B cell (primary cell): Measurements from ENCODE around the gene OIT3. TPM values are rescaled to one million over a fixed set of nuclear protein-coding genes. Genes with fewer than 3 reads are reported as not detected.

ENCODE experiments used
- ATAC-seq: fragments of 200-7000 bp; cut with Tn5 transposase; one replicate; pipeline ENCODE4 v1.10.0; 2021; ENCODE audit warnings: low read depth, mild to moderate bottlenecking, moderate number of reproducible peaks, moderate library complexity
- CTCF ChIA-PET: fragments of 350-600 bp; sonication (Branson Sonifier 250); formaldehyde crosslinking; loops from one replicate; lab custom pipeline; 2021; ENCODE audit warnings: antibody characterized with exemption, inconsistent platforms; lab: Charles Lee
- POLR2A ChIA-PET: fragments of 350-600 bp; sonication (Branson Sonifier 250); formaldehyde crosslinking; loops from one replicate; lab custom pipeline; 2021; ENCODE audit warnings: antibody characterized with exemption; lab: Charles Lee
- DNase-seq: peaks from one replicate; pipeline ENCODE4 v3.0.0; 2013
- H2AFZ ChIP-seq: 2 replicates; pipeline ENCODE4 v1.6.1; 2012; ENCODE audit warnings: mild to moderate bottlenecking, low read depth, low read length; ENCODE audit not compliant: insufficient read depth, poor library complexity, severe bottlenecking
- H3K27ac ChIP-seq, 2 donors: 1 replicate in 1 of 2; 2 replicates in 1 of 2; pipeline ENCODE4 v1.5.1; 2012 to 2013; ENCODE audit warnings: low read length in 2 of 2, mild to moderate bottlenecking in 2 of 2, moderate library complexity in 1 of 2
- H3K27me3 ChIP-seq, 4 experiments: fragments of 200-600 bp in 1 of 4; sonication (generic) in 1 of 4; replicated peaks in 1 of 4; 1 replicate in 2 of 4; 2 replicates in 2 of 4; pipeline versions ENCODE4 v1.6.1 to v1.7.0; 2013 to 2016; ENCODE audit warnings: low read length in 3 of 4, mild to moderate bottlenecking in 2 of 4, mixed read lengths in 1 of 4, moderate library complexity in 1 of 4; ENCODE audit not compliant: insufficient read depth in 4 of 4, control insufficient read depth in 3 of 4; ENCODE audit errors: control extremely low read depth in 1 of 4
- H3K36me3 ChIP-seq, 2 experiments: replicated peaks in 1 of 2; 1 replicate in 1 of 2; 2 replicates in 1 of 2; pipeline versions ENCODE4 v1.6.1 to v1.7.1; 2013; ENCODE audit warnings: low read length in 1 of 2; ENCODE audit not compliant: insufficient read depth in 2 of 2, control insufficient read depth in 1 of 2; ENCODE audit errors: control extremely low read depth in 1 of 2, extremely low read depth in 1 of 2
- H3K4me1 ChIP-seq, 2 donors: fragments of 200-600 bp in 1 of 2; sonication (generic) in 1 of 2; 1 replicate in 1 of 2; 2 replicates in 1 of 2; pipeline versions ENCODE4 v1.5.1 to v1.6.1; 2013 to 2017; ENCODE audit warnings: low read length in 2 of 2; ENCODE audit not compliant: control insufficient read depth in 2 of 2, insufficient read depth in 2 of 2
- H3K4me2 ChIP-seq: replicated peaks from 2 replicates; pipeline ENCODE3; 2012; ENCODE audit warnings: mild to moderate bottlenecking, low read depth, low read length; ENCODE audit not compliant: poor library complexity, severe bottlenecking
- H3K4me3 ChIP-seq, 5 experiments: fragments of 200-600 bp in 1 of 5; sonication (generic) in 1 of 5; 1 replicate in 3 of 5; 2 replicates in 2 of 5; pipeline versions ENCODE4 v1.5.1 to v1.7.0; 2011 to 2016; ENCODE audit warnings: low read length in 4 of 5, mild to moderate bottlenecking in 4 of 5, low read depth in 2 of 5, control low read depth in 1 of 5, moderate library complexity in 1 of 5; ENCODE audit not compliant: insufficient read depth in 1 of 5; ENCODE audit errors: control extremely low read depth in 1 of 5, extremely low read depth in 1 of 5
- H3K79me2 ChIP-seq: fragments of 200-600 bp; sonication (generic); one replicate; pipeline ENCODE4 v1.6.0; 2016; ENCODE audit warnings: low read length; ENCODE audit not compliant: control insufficient read depth, insufficient read depth
- H3K9ac ChIP-seq: fragments of 200-600 bp; sonication (generic); 2 replicates; pipeline ENCODE4 v1.6.1; 2017; ENCODE audit warnings: mild to moderate bottlenecking, low read length, moderate library complexity
- H3K9me3 ChIP-seq, 3 donors: one replicate each; pipeline versions ENCODE4 v1.6.1 to v1.7.1; 2013; ENCODE audit warnings: low read length in 2 of 3; ENCODE audit not compliant: control insufficient read depth in 2 of 3, insufficient read depth in 1 of 3; ENCODE audit errors: control extremely low read depth in 1 of 3
- H4K20me1 ChIP-seq: 2 replicates; pipeline ENCODE4 v1.6.0; 2012; ENCODE audit warnings: mild to moderate bottlenecking, low read length; ENCODE audit not compliant: insufficient read depth, control insufficient read depth, poor library complexity, severe bottlenecking
- H3K27ac Mint-ChIP-seq: one replicate; pipeline ENCODE4 v1.8.0; 2021; ENCODE audit warnings: mixed read lengths
- H3K27me3 Mint-ChIP-seq: one replicate; pipeline ENCODE4 v1.8.0; 2021; ENCODE audit warnings: mixed read lengths
- H3K4me1 Mint-ChIP-seq: one replicate; pipeline ENCODE4 v1.8.0; 2021; ENCODE audit warnings: mixed read lengths
- H3K4me3 Mint-ChIP-seq: one replicate; pipeline ENCODE4 v1.8.0; 2021; ENCODE audit warnings: mixed read lengths
- H3K9me3 Mint-ChIP-seq: one replicate; pipeline ENCODE4 v1.8.0; 2022; ENCODE audit warnings: mixed read lengths; ENCODE audit not compliant: insufficient read depth
- CTCF ChIP-seq: fragments of 200-600 bp; IDR thresholded peaks from one replicate; pipeline ENCODE4 v1.8.0; 2022; ENCODE audit warnings: antibody characterized with exemption, mild to moderate bottlenecking
- EZH2 ChIP-seq: IDR thresholded peaks from 2 replicates; pipeline ENCODE4 v1.6.1; 2012; ENCODE audit warnings: borderline replicate concordance, low read depth, mild to moderate bottlenecking, moderate library complexity, low read length; ENCODE audit not compliant: insufficient read depth, poor library complexity, severe bottlenecking
- WGBS: methylation state at CpG from one replicate; pipeline ENCODE4 v1.1.5; 2013; ENCODE audit warnings: missing lambda C conversion rate; ENCODE audit not compliant: insufficient coverage; 5-methylcytosine and 5-hydroxymethylcytosine counted together
- intact Hi-C: fragments of 100-400 bp; cut with micrococcal nuclease; formaldehyde crosslinking; loops from one replicate; pipeline ENCODE4 v1.10.0; 2022
- polyA plus RNA-seq: library from polyadenylated mRNA; depleted of rRNA; stranded (reverse); fragments of >200 nt; gene quantifications from 2 replicates; pipeline ENCODE4 v1.2.3, GENCODE V29; 2012
- total RNA-seq, 2 donors: library from RNA; stranded (reverse); fragments of 120-200 nt in 1 of 2; gene quantifications; 1 replicate in 1 of 2; 2 replicates in 1 of 2; pipeline versions ENCODE4 v1.2.3 to v1.2.4, GENCODE V29; 2013 to 2022

The OIT3 gene
- total and polyA plus RNA-seq, 2 donors (not counting 1 experiment from before 2014, with no cell fraction given) = 0.04 TPM; not detected in 1

GRCh38 chr10:72946963-72947362 is 53.4 kb downstream of the OIT3 start:
- TF ChIP-seq CTCF (no peak), EZH2 (no peak)
- Histone ChIP-seq H3K4me3 (no peak overlapping the region), H3K27me3 (peaks cover 0 to 7% (median 2%) of the 10 kb centered on the region in 4 experiments), H2AFZ (no peak overlapping the region), H3K9me3 (peaks cover 0 to 4% (median 0%) of the 10 kb centered on the region in 3 donors), H3K27ac (no peak overlapping the region), H3K36me3 (no peaks in the 10 kb centered on the region), H3K4me1 (no peaks in the 10 kb centered on the region), H3K9ac (no peak overlapping the region), H3K4me2 (no peak overlapping the region), H4K20me1 (no peaks in the 10 kb centered on the region), H3K79me2 (no peaks in the 10 kb centered on the region)
- intact Hi-C loops = no loop called here
- POLR2A ChIA-PET = no interaction called here
- Mint-ChIP-seq H3K4me1 (no peaks in the 10 kb centered on the region), H3K4me3 (no peak overlapping the region), H3K27me3 (peaks cover 14% of the 10 kb centered on the region), H3K9me3 (no peaks in the 10 kb centered on the region), H3K27ac (no peak overlapping the region)
- DNase-seq = no peak
- no peak for ATAC-seq
- no CpG with 5 or more reads among the region's 1 CpG for WGBS
- CTCF ChIA-PET = no interaction called here

GRCh38 chr10:72948762-72949161 is 55.2 kb downstream of the OIT3 start:
- intact Hi-C loops = no loop called here
- Mint-ChIP-seq H3K9me3 (no peaks in the 10 kb centered on the region), H3K27ac (no peak overlapping the region)

More at GRCh38 chr10:72948762-72949161, 55.2 kb downstream of the OIT3 start:
- H3K4me1 ChIP-seq = no peaks in the 10 kb centered on the region
- no peak overlapping the region for H3K4me2 ChIP-seq
- H3K27me3 ChIP-seq = peaks cover 0 to 7% (median 2%) of the 10 kb centered on the region in 4 experiments
- no peak overlapping the region for H3K4me3 ChIP-seq
- H3K9me3 ChIP-seq = peaks cover 0 to 4% (median 0%) of the 10 kb centered on the region in 3 donors
- H3K9ac ChIP-seq = no peak overlapping the region
- no peak overlapping the region for H2AFZ ChIP-seq
- no peaks in the 10 kb centered on the region for H3K79me2 ChIP-seq
- H3K27ac ChIP-seq = no peak overlapping the region
- CTCF ChIA-PET = no interaction called here
- TF ChIP-seq EZH2 (no peak), CTCF (no peak)
- POLR2A ChIA-PET = no interaction called here
- H3K4me3 Mint-ChIP-seq = no peak overlapping the region
- H3K27me3 Mint-ChIP-seq = peaks cover 18% of the 10 kb centered on the region
- 84% methylated on average over 4 of the region's 6 CpGs for WGBS
- ATAC-seq (no peak), DNase-seq (no peak)
- no peaks in the 10 kb centered on the region for H3K4me1 Mint-ChIP-seq
- H4K20me1 ChIP-seq = no peaks in the 10 kb centered on the region
- no peaks in the 10 kb centered on the region for H3K36me3 ChIP-seq
